SIG-M5 (cell line): Measurements from ENCODE around the gene ABCC1.

ENCODE experiments used
- DNase-seq: peaks from one replicate; lab custom pipeline; 2025; lab: John Stamatoyannopoulos, UW

The ABCC1 gene

DNA sequence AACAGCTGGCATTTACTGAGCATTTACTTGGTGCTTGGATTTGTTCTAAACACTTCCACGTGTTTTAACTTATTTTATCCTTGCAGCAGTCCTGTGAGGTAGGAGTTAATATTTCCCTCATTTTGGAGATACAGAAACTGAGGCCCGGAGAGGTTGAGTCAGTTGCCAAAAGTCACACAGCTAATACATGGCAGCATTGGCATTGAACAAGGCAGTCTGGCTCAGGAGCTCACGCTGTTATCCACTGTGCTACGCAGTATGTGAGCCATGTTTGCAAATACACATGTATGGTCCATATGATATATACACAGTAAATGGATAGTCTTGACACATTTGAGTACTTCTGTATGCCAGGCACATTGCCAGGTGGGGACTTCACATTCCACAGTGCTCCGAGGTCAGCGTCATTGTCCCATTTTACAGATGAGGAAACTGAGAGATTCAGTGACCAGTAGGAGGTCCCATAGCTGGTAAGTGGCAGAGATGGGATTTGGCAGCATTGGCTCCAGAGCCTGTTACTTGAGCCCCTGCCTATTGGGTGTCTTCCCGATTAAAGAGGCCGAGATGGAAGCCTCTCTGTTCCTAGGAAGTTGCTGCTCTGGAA lies 163.1 kb downstream of the ABCC1 start:
- no peak for DNase-seq

DNA sequence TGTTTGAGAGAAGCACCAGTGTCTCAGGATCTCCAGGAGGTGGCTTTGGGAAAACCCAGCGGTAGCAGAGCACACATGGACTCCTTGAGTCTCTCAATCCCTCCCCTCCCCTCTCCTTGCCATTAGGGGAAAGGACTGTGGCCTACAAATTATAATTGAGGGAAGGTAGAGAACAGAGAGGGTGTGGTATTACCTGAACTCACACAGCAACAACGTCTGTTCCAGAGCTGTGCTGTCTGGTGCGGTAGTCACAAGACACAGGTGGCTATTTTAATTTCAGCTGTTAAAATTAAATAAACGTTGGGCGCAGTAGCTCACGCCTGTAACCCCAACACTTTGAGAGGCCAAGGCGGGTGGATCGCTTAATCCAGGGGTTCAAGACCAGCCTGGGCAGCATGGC lies 163.7 kb downstream of the ABCC1 start:
- no peak for DNase-seq

GRCh38 chr16:16116841-16117240 lies 167.4 kb downstream of the ABCC1 start:
- no peak for DNase-seq

- no peak for DNase-seq
These were observed 168.9 kb downstream of the ABCC1 start for GRCh38 chr16:16118337-16118736.

GRCh38 chr16:16120044-16120381 lies 170.6 kb downstream of the ABCC1 start:
- no peak for DNase-seq

DNA sequence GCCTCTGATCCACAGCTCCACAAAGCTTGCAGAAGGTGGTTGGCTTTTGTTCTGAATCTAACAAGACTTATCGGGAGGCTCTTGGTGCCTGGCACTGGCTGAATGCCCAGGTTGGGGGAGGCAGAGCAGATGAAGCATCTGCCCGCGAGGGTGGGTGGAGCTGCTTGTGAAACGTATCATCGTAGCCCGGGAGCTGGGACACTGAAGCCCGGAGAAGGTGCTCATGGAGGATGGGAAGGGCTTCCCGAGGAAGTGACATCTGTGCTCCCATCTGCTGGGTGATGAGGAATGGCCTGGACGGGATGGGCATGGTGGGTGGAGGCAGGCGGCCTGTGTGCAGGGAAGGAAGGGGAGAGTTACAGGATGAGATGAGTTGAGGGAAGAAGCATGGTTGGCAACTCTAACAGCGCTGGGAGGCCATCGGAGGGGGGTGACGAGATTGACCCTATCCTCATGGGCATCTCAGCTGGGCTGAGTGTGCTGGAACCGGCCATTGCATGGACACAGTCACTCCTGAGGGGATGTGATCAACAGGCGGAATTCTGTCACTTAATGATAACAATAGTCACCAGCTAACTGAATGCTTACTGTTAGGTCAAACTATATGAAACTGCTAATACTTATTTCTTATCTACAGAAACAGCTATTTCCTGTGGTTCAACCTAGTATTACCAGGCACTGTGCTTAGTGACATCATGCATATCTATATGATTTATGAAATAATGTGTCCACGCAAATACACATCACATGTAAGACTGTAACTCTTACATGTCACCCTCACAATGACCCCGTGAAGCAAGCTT lies 171.2 kb downstream of the ABCC1 start:
- no peak for DNase-seq

GRCh38 chr16:16121185-16121727 lies 171.8 kb downstream of the ABCC1 start:
- no peak for DNase-seq

DNA sequence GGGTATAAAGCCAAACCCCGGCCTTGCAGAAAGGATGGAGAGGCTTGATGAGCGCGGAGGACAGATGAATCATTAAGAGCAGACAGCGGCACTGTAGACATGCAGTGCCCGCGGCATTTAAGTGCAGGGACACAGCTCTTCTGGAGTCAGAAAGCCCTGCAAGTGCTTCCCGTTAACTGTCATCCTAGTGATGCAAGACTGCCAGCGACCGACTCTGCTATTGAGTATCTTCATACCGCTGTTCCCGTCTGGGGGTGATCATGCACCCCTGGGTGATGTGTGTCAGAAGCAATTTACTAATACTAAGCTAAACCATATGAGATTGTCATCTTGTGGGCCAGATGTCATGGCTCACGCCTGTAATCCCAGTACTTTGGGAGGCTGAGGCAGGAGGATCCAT lies 172.8 kb downstream of the ABCC1 start:
- no peak for DNase-seq

DNA sequence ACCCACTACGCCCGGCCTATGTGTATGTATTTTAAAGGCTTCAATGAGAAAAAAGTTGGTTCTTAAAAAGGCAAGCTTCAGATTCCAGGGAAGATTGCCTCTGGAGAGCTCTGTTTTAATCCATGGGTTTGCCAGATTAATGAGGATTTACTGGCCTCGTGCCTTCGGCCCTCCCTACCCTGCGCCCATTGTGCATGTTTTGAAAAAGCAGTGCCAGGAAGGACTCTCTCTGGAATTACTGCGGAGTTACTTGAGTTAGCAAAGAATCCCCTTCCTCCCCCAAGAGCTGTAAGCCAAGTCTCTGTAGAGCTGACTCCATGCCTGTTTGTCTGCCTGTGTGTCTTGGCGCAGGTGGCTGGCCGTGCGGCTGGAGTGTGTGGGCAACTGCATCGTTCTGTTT lies 175.0 kb downstream of the ABCC1 start:
- no peak for DNase-seq

- no peak for DNase-seq
These were observed 175.6 kb downstream of the ABCC1 start for GRCh38 chr16:16124974-16125373.

DNA sequence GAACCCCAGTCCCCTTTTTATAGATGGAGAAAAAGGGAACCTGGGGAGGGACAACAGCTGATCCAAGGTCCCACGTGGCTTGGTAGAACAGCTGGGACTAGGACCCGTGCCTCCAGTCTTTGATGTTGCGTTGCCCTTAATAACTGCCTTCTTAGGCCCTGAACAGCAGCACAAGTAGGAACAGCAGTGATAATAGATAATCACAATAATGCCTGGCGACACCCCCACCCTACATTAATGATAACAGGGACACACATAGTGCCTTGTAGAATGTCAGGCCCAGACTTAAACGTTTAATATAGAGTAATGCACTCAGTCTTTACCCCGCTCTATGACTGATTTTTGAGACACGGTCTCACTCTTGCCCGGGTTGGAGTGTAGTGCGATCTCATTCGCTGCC lies 177.5 kb downstream of the ABCC1 start:
- no peak for DNase-seq

DNA sequence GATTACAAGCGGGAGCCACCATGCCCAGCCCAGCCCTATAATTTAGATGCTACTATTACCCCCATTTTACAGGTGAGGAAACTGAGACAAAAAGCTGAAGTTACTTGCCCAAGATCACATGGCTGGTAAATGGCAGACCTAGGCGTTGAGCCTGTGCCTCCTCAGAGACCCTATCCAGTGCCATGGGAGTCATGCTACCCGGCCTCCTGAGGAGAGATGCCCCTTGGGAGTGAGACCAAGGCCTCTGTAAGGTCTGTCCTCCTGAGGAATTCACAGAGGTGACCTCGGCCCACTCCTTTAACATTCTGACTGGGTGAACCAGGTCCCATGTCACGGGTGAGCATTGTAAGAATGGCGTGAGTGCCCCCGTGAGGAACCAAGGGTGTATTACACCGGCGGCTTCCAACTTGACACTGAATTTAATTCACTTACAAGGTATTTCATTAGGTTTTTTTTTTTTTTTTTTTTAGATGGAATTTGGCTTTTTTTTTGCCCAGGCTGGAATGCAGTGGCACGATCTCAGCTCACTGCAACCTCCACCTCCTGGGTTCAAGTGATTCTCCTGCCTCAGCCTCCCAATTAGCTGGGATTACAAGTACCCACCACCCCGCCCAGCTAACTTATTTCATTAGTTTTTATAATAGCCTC lies 178.2 kb downstream of the ABCC1 start:
- DNase-seq, result no peak

DNA sequence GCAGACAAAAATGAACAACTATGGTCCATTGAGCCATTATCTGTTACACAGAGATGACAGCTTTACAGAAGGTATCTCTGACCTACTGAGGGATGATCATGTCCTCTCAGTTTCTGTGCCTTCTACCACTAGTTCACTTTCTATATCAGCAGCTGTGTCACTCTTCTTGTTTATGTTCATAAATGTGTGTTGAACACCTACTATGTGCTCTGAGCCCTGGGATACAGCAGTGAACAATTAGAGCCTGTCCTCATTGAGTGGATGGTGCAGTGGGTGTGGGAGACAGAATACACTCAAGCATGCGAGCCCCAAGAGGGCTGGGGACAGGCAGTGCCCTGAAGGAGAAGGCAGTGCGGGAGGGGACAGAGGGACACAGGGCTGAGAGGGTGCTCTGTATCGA lies 181.8 kb downstream of the ABCC1 start:
- DNase-seq, result no peak

GRCh38 chr16:16131659-16132058 lies 182.2 kb downstream of the ABCC1 start:
- no peak for DNase-seq

DNA sequence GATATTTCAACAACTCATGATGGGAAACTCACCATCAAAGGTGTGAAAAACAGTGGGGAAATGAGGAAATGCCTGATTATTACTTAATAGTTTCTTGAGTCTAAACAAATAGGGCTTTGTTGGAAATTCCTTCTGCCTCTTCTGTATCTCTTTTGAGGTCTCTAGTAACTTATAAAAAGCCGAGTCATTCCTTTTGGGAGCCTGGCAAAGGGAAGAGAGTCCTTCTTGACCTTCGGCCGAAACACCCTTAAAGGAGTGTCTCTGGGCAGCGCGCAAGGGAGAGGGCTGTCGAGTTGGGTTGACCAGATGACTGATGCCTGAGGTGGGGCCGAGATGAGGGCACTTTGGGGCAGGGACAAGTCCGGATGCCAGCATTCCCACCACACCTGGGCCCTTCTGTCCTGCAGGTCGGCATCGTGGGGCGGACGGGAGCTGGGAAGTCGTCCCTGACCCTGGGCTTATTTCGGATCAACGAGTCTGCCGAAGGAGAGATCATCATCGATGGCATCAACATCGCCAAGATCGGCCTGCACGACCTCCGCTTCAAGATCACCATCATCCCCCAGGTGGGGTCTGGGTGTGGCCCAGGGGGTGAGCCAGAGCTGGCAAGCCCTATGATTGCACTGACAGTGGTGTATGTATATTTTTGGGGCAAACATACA lies 184.7 kb downstream of the ABCC1 start:
- DNase-seq, result no peak

- DNase-seq, result no peak
These were observed 187.2 kb downstream of the ABCC1 start for GRCh38 chr16:16136588-16136987.

GRCh38 chr16:16137110-16137509 lies 187.7 kb downstream of the ABCC1 start:
- no peak for DNase-seq

- DNase-seq, result no peak
These were observed 188.7 kb downstream of the ABCC1 start for GRCh38 chr16:16138034-16138635.

- no peak for DNase-seq
These were observed 189.6 kb downstream of the ABCC1 start for GRCh38 chr16:16139061-16139460.

GRCh38 chr16:16139806-16140205 lies 190.4 kb downstream of the ABCC1 start:
- no peak for DNase-seq

DNA sequence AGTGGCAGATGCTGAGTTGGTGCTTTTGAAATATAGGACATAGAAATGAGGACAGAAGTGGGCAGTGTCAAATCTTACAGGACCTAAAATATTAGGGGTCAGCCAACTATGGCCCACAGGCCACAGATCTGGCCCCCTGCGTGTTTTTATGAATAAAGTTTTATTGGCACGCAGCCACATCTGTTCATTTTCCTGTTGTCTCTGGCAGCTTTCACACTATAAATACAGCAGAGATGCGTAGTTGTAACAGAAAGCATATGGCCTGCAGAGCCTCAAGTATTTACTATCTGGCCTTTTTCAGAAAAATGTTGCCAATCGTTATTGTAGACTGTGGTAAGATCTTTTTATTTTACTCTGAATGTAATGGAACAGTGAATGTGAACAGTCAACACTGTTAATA lies 191.1 kb downstream of the ABCC1 start:
- no peak for DNase-seq

DNA sequence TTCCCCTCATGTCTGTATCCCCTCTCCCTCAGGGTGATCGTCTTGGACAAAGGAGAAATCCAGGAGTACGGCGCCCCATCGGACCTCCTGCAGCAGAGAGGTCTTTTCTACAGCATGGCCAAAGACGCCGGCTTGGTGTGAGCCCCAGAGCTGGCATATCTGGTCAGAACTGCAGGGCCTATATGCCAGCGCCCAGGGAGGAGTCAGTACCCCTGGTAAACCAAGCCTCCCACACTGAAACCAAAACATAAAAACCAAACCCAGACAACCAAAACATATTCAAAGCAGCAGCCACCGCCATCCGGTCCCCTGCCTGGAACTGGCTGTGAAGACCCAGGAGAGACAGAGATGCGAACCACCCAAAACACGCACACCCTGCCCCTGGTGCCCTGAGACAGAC lies 191.7 kb downstream of the ABCC1 start:
- DNase-seq, result no peak
